HK-2 (cell line): Measurements from ENCODE around the gene MPL.

Experiments used
- DNase-seq: peaks from one replicate; pipeline ENCODE4 v3.0.0-alpha.2; 2018; ENCODE audit not compliant: unreplicated experiment

Gene MPL

DNA sequence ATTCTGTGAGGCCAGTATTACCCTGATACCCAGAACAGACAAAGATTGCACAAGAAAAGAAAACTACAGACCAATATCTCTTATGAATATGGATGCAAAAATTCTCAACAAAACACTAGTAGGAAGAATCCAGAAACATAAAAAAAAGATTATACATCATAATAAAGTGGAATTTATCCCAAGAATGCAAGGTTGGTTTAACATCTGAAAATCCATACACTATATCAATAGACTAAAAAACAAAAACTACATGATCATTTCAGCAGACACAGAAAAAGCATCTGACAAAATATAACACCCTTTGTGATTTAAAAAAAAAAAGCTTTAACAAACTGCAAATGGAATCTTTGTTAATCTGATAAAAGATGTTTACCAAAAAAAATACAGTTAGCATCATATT lies 12.2 kb upstream of the MPL start:
- DNase-seq: no peak

DNA sequence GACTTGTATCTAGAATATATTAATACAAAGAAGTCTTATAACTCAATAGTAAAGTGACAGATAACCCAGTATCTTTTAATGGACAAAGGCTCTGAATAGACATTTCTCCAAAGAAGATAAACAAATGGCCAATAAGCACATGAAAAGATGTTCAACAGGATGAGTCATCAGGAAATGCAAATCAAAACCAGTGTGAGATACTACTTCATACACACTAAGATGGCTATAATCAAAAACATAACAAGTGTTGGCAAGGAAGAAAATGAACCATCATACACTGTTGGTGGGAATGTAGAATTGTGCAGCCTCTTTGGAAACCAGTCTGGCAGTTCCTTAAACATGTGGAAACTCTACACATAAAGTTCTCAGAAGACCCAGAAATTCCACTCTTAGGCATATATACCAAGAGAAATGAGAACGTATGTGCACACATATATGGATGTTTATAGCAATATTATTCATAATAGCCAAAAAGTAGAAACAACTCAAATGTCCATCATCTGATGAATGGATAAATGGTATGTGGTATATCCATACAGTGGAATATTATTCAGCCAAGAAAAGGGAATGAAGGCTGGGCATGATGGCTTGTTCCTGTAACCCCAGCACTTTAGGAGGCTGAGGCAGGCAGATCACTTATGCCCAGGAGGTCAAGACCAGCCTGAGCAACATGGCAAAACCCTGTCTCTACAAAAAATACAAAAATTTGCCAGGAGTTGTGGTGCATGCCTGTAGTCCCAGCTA lies 9.9 kb upstream of the MPL start:
- DNase-seq: no peak

- peak; percentile 62 for DNase-seq
Measured at GRCh38 chr1:43329995-43330751, 7.4 kb upstream of the MPL start.

DNA sequence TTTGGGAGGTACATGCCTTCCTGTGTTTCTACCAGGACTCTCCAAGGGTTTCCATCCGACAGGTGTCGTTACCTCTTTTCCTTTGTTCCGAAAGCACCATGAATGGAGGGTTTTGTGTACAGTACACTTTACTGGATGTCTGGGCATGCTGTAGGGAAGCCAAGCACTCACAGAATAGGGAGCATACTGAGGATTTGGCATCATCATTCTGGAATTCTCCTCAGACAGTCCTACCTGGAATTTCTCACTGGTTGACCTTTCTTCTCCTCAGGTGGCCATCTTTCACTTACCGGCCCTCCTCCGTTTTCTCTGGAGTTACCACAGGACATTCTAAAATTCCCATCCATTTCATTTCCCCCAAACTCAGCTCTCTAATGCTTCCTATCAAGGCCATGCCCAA lies 5.9 kb upstream of the MPL start:
- DNase-seq: no peak

DNA sequence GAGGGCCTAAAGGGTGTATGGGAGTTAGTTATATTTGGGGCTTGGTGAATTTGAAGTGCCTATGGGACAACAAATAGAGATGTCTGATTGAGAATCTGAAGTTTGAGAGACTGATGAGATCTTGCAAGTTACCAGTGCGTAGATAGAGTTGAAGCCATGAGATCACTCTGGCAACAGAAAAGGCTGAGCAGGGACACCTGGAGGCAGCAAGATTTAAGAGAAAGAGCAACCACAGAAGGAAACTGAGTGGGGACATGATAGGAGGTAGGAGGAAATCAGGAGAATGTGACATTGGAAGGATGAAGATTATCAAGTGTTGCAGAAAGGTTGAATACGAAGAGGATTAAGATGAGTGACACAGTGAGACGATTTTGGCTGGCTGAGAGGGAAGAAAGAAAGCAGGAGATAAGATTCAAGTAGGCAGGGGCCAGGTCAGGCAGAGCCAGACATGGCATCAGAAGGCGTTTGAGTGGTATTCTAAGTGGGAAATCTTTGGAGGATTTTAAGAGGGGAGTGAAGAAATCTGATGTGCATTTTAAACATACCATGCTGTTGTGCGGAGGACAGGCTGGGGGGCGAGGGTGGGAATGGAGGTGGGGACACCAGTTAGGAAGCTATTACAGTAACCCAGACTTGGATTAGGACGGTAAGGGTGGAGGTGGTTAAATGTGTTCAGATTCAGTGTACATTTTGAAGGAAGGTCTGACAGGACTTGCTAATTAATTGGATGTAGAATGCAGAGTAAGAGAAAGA lies 3.0 kb upstream of the MPL start:
- DNase-seq: no peak

GRCh38 chr1:43338001-43338400 lies 383 bp downstream of the MPL start:
- no peak for DNase-seq

DNA sequence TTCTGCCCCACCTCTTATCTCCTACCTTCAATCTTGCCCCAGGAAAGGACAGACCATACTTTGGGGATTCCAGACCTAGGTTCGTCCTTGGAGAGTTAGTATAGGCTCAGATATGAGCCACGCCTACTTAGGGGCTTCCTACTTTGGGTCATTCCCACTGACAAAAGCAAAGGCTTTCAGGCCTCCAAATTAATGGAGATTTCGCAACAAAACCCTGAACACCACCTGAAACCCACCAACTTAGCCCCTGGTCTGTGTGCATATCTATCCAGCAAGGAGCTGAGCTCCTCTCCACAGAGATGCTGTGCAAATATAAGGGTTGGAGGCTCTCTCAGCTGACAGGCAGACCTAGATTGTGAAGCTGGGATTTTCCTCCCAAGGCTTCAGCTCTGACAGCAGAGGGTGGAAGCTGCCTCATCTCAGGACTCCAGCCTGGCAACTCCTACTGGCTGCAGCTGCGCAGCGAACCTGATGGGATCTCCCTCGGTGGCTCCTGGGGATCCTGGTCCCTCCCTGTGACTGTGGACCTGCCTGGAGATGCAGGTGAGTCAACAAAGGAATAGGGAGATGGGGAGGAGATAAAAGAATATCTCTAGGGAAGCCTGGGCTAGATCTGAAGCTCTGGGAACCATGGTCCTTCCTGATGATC lies 2.1 kb downstream of the MPL start:
- DNase-seq: no peak

DNA sequence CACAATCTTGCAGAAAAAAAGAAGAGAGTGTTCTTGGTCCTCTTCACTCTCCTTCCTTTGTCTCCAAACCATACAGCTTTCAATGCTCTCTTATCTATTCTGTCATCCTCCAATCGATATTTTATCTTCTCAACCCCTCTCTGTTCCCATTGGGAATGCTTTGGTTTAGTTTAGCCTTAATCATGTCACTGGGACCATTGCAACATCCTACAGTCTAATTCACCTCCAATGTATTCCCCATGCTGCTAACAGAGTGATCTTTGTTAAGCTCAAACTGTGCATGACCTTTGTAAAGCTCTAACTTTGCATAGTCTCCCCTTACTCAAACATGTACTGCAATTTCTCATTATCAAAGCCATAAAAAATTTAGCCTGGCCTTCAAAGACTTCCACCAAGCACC lies 2.9 kb downstream of the MPL start:
- no peak for DNase-seq

- DNase-seq: no peak
Measured at GRCh38 chr1:43344267-43344850, 6.7 kb downstream of the MPL start.

DNA sequence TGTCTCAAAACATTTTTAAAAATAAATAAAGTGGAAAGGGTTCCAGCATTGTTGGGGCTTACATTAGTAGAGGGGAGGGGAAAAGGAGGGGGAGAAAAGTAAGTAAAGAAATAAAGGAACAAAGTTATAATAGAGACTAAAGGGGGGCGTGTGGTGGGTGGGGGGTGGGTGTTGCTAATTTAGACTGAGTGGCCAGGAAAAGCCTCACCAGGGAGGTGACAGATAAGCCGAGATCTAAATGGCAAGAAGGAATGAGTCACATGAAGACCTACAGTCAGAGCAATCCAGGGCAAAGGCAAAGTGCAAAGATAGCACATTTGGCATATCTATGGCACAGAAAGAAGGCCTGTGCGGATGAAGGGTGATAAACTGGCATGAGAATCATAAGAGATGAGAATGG lies 7.5 kb downstream of the MPL start:
- no peak for DNase-seq

DNA sequence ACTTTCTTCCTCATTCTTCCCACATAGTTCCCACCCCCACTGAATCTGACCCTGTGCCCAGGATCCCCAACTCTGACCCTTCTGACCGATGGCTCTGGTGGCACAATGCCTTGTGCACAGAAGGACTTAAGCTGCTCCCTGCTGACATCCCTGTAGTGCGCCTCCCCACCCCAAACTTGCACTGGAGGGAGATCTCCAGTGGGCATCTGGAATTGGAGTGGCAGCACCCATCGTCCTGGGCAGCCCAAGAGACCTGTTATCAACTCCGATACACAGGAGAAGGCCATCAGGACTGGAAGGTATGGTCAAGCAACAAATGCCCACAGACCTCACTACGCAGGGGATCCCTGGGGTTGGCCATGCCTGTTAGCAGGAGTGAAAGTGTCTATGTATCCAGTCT lies 9.0 kb downstream of the MPL start:
- DNase-seq: no peak

DNA sequence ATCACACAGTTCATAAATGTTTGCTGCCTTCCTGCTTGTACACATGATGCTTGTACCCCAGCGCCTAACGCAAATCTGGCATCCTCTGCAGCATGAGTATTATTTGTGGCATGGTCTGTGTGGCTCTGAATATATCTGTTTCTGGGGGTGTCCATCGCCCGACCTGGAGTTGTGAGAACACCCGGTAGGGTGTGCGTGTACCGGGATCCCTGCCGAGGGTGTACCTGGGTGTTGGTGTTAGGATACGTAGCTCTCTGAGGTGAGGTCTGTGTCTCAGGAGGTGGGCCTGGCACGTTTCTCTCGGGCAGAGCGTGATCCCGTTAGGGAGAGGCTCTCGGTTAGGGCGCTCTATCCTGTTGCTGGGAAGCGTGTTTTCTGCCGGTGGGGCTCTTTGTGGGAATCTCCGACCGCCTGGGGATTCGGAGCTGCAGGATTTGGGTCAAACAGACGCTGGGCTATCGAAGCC lies 10.8 kb downstream of the MPL start:
- no peak for DNase-seq

- DNase-seq: peak; percentile 92
Measured at GRCh38 chr1:43348809-43349593, 11.4 kb downstream of the MPL start.

GRCh38 chr1:43349594-43350306 lies 12.1 kb downstream of the MPL start:
- DNase-seq: no peak

DNA sequence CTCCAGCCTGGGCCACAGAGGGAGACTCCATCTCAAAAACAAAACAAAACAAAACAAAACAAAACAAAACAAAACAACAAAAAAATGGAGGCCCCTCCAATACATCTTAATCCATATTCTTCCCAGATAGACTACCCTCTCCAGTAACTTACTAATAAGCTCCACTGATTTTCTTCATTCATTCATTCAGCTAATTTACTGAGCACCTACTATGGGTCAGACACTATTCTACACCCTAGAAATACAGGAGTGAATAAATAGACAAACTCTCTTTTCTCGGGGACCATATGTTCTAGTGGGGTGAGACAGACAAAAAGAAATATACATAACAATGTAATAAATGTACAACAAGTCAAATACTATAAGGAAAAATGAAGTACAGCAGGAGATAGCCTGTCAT lies 13.4 kb downstream of the MPL start:
- DNase-seq: no peak

DNA sequence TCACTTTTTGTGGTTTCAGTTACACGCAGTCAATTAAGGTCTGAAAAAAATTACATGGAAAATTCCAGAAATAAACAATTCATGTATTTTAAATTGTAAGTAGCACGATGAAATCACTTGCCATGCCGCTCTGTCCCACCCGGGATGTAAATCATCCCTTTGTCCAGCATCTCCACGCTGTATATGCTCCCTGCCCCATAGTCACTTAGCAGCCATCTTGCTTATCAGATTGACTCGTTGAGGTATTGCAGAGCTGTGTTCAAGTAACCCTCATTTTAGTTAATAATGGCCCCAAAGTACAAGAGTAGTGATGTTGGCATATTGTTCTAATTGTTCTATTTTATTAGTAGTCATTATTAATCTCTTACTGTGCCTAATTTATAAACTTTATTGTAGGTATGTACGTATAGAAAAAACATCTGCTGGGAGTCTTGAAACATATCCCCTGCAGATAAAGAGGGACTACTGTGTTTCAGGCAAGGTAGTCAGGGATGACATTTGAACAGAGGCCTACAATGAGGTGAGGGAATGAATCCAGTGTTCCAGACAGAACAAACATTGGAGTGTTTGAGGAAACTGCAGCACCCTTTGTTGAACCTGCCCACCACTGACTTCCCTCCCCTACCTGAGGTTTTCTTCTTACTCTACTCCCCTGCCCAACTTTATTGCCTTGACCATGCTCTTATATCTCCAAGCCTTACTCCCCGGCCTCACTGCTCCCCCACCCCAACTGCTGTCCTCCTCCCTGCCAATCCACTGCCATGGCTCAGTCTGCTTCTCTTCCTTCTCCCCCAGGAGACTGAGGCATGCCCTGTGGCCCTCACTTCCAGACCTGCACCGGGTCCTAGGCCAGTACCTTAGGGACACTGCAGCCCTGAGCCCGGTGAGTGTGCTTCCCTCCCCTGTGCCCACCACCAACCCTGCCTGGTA lies 14.1 kb downstream of the MPL start:
- no peak for DNase-seq

- no peak for DNase-seq
Measured at GRCh38 chr1:43352351-43352705, 14.7 kb downstream of the MPL start.

- no peak for DNase-seq
Measured at GRCh38 chr1:43352881-43353280, 15.3 kb downstream of the MPL start.

- no peak for DNase-seq
Measured at GRCh38 chr1:43354471-43354870, 16.9 kb downstream of the MPL start.
